Hepatocyte (in vitro differentiated cells): ENCODE data around the gene RTN4R. TPM values are rescaled to one million over a fixed set of nuclear protein-coding genes. Genes with fewer than 3 reads are reported as not detected.

ENCODE experiments used
- DNase-seq: peaks from one replicate; pipeline ENCODE4 v3.0.0-alpha.2; 2016; ENCODE audit warnings: low spot score
- H2AFZ ChIP-seq: fragments of 200-600 bp; sonication (generic); 2 replicates; pipeline ENCODE4 v1.6.0; 2016; ENCODE audit warnings: antibody characterized with exemption, mild to moderate bottlenecking
- H3K27ac ChIP-seq: fragments of 200-600 bp; sonication (generic); 2 replicates; pipeline ENCODE4 v1.5.1; 2016; ENCODE audit warnings: mild to moderate bottlenecking
- H3K27me3 ChIP-seq: fragments of 200-600 bp; sonication (generic); 2 replicates; pipeline ENCODE4 v1.6.1; 2016
- H3K36me3 ChIP-seq: fragments of 200-600 bp; sonication (generic); replicated peaks from 2 replicates; pipeline ENCODE4 v1.5.1; 2016; ENCODE audit warnings: low read depth; ENCODE audit not compliant: insufficient read depth
- H3K4me1 ChIP-seq: fragments of 200-600 bp; sonication (generic); 2 replicates; pipeline ENCODE4 v1.5.1; 2016; ENCODE audit warnings: mild to moderate bottlenecking, moderate library complexity; ENCODE audit not compliant: insufficient read depth
- H3K4me2 ChIP-seq: fragments of 200-600 bp; sonication (generic); 2 replicates; pipeline ENCODE4 v1.6.0; 2016
- H3K4me3 ChIP-seq: fragments of 200-600 bp; sonication (generic); 2 replicates; pipeline ENCODE4 v1.5.1; 2016; ENCODE audit warnings: mild to moderate bottlenecking
- H3K79me2 ChIP-seq: fragments of 200-600 bp; sonication (generic); 2 replicates; pipeline ENCODE4 v1.6.0; 2017; ENCODE audit warnings: mild to moderate bottlenecking
- H3K9me2 ChIP-seq: fragments of 200-600 bp; sonication (generic); replicated peaks from 2 replicates; pipeline ENCODE4 v1.6.0; 2017; ENCODE audit warnings: mild to moderate bottlenecking; ENCODE audit not compliant: insufficient read depth
- H3K9me3 ChIP-seq: fragments of 200-600 bp; sonication (generic); 2 replicates; pipeline ENCODE4 v1.5.1; 2016; ENCODE audit warnings: low read depth, mild to moderate bottlenecking
- H4K20me1 ChIP-seq: fragments of 200-600 bp; sonication (generic); 2 replicates; pipeline ENCODE4 v1.6.0; 2016; ENCODE audit warnings: mild to moderate bottlenecking; ENCODE audit not compliant: insufficient read depth, poor library complexity, severe bottlenecking
- EZH2 ChIP-seq: fragments of 200-600 bp; sonication (generic); IDR thresholded peaks from 2 replicates; pipeline ENCODE4 v1.6.1; 2016; ENCODE audit warnings: antibody characterized with exemption, mild to moderate bottlenecking, borderline replicate concordance
- EZH2phosphoT487 ChIP-seq: fragments of 200-600 bp; sonication (generic); IDR thresholded peaks from one replicate; pipeline ENCODE4 v1.6.1; 2018; ENCODE audit warnings: antibody characterized with exemption, mild to moderate bottlenecking, low read depth, moderate library complexity; ENCODE audit not compliant: unreplicated experiment, severe bottlenecking
- WGBS: methylation state at CpG from one replicate; pipeline ENCODE4 v1.1.6; 2016; ENCODE audit warnings: low lambda C conversion rate; ENCODE audit errors: missing lambda C conversion rate; 5-methylcytosine and 5-hydroxymethylcytosine counted together
- polyA plus RNA-seq: library from polyadenylated mRNA; unstranded; fragments of >200 nt; fragmentation: Nextera tagmentation; extraction: Ambion mirVana; gene quantifications from 2 replicates; pipeline ENCODE4 v1.2.1, GENCODE V29; 2016
- total RNA-seq: library from RNA; depleted of rRNA; stranded (reverse); fragments of >200 nt; gene quantifications from 2 replicates; pipeline ENCODE4 v1.2.3, GENCODE V29; 2014
- TF ChIP-seq, protein P1 (sequence below): fragments of 200-600 bp; sonication (generic); IDR thresholded peaks from 2 replicates; pipeline ENCODE4 v1.5.1; 2016; ENCODE audit warnings: antibody characterized with exemption, mild to moderate bottlenecking; ENCODE audit not compliant: poor library complexity

Gene RTN4R
- total and polyA plus RNA-seq, 2 experiments from 2014 or later, result 7.9 to 16.9 TPM

DNA sequence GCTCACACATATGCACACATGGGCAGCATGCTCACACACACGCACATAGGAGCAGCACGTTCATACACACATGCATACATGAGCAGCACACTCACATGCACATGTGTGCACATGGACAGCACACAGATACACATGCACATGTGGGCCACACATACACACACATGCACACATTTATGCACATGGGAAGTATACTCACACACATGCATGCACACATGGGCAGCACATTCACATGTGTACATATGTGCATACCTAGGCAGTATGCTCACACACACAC is 42.5 kb downstream of the RTN4R start:
- no peaks in the 10 kb centered on the region for H3K9me2 ChIP-seq
- H3K4me1 ChIP-seq, result no peaks in the 10 kb centered on the region
- no peak overlapping the region for H3K4me3 ChIP-seq
- H3K36me3 ChIP-seq, result no peaks in the 10 kb centered on the region
- no peaks in the 10 kb centered on the region for H3K79me2 ChIP-seq
- H3K27me3 ChIP-seq, result no peaks in the 10 kb centered on the region
- no peak overlapping the region for H2AFZ ChIP-seq
- H3K27ac ChIP-seq, result no peak overlapping the region
- no peaks in the 10 kb centered on the region for H3K9me3 ChIP-seq
- no peaks in the 10 kb centered on the region for H4K20me1 ChIP-seq
- WGBS, result 97% methylated on average over 2 of the region's 2 CpGs
- TF ChIP-seq EZH2 (no peak), EZH2phosphoT487 (no peak)
- TF ChIP-seq, protein P1, sequence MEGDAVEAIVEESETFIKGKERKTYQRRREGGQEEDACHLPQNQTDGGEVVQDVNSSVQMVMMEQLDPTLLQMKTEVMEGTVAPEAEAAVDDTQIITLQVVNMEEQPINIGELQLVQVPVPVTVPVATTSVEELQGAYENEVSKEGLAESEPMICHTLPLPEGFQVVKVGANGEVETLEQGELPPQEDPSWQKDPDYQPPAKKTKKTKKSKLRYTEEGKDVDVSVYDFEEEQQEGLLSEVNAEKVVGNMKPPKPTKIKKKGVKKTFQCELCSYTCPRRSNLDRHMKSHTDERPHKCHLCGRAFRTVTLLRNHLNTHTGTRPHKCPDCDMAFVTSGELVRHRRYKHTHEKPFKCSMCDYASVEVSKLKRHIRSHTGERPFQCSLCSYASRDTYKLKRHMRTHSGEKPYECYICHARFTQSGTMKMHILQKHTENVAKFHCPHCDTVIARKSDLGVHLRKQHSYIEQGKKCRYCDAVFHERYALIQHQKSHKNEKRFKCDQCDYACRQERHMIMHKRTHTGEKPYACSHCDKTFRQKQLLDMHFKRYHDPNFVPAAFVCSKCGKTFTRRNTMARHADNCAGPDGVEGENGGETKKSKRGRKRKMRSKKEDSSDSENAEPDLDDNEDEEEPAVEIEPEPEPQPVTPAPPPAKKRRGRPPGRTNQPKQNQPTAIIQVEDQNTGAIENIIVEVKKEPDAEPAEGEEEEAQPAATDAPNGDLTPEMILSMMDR, result no peak
- H3K4me2 ChIP-seq, result no peak overlapping the region
- DNase-seq, result no peak

DNA sequence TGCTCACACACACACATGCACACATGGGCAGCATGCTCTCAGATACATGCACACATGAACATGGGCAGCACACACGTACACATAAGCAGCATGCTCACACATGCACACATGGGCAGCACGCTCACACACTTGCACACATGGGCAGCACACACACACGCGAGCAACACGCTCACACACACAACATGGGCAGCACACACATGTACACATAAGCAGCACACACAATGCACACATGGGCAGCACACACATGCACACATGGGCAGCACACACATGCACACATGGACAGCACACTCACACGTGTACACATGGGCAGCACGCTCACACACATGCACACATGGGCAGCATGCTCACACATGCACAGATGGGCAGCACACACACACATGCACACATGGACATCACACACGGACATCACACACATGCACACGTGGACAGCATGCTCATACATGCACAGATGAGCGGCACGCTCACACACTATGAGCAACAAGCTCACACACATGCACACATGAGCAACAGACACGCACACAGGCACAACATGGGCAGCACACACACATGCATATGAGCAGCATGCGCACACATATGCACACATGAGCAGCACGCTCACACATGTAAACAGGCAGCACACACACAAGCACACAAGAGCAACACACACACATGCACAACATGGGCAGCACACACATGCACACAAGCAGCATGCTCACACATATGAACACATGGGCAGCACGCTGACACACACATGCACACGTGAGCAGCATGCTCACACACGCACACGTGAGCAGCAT is 43.0 kb downstream of the RTN4R start:
- H3K27me3 ChIP-seq, result no peaks in the 10 kb centered on the region
- no peaks in the 10 kb centered on the region for H4K20me1 ChIP-seq
- H3K9me2 ChIP-seq, result no peaks in the 10 kb centered on the region
- WGBS, result 95% methylated on average over 17 of the region's 18 CpGs
- H3K9me3 ChIP-seq, result no peaks in the 10 kb centered on the region
- no peak for TF ChIP-seq EZH2
- TF ChIP-seq, protein P1, result no peak
- no peak for TF ChIP-seq EZH2phosphoT487
- H2AFZ ChIP-seq, result no peak overlapping the region
- no peak overlapping the region for H3K4me3 ChIP-seq
- no peaks in the 10 kb centered on the region for H3K36me3 ChIP-seq
- no peak overlapping the region for H3K4me2 ChIP-seq
- H3K4me1 ChIP-seq, result no peaks in the 10 kb centered on the region
- DNase-seq, result no peak
- no peak overlapping the region for H3K27ac ChIP-seq
- H3K79me2 ChIP-seq, result no peaks in the 10 kb centered on the region

DNA sequence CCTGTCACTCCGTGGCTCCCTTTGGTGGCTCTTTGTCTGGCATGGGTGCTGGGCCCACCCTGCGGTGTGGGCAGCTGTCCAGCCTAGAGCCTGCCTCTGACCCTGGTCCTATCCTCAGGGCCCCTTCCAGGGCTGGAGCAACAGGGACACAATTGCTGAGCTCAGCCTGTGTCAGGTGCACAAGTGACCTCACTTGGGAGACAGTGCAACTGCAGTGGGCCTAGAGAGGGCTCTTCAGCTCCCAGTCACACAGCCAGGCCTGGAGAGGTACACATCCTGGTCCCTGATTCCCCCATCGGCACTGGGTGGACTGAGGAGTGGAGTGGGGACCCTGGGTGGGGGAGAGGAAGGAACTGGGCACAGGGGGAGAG is 43.9 kb downstream of the RTN4R start:
- TF ChIP-seq EZH2phosphoT487, result no peak
- TF ChIP-seq EZH2, result no peak
- TF ChIP-seq, protein P1, result no peak

More for the DNA sequence above, 43.9 kb downstream of the RTN4R start:
- H3K36me3 ChIP-seq, result no peaks in the 10 kb centered on the region
- no peaks in the 10 kb centered on the region for H3K4me1 ChIP-seq
- no peak overlapping the region for H3K4me2 ChIP-seq
- H3K9me3 ChIP-seq, result no peaks in the 10 kb centered on the region
- no peaks in the 10 kb centered on the region for H3K9me2 ChIP-seq
- 95% methylated on average over 3 of the region's 3 CpGs for WGBS
- H3K79me2 ChIP-seq, result no peaks in the 10 kb centered on the region
- no peaks in the 10 kb centered on the region for H4K20me1 ChIP-seq
- no peak overlapping the region for H2AFZ ChIP-seq
- H3K4me3 ChIP-seq, result no peak overlapping the region
- H3K27me3 ChIP-seq, result no peaks in the 10 kb centered on the region
- no peak for DNase-seq
- no peak overlapping the region for H3K27ac ChIP-seq
